HepG2 (cell line): ENCODE data around the gene SIVA1. TPM values are rescaled to one million over a fixed set of nuclear protein-coding genes. Genes with fewer than 3 reads are reported as not detected.
A peak's percentile ranks its signal among the peaks of the same experiment; 100 is the strongest.

ENCODE experiments used
- CEBPG ChIP-seq: IDR thresholded peaks from 2 replicates; pipeline ENCODE4 v1.6.1; 2016
- HNF4A ChIP-seq: sonication (generic); formaldehyde crosslinking; IDR thresholded peaks from 2 replicates; pipeline ENCODE4 v1.4.0; 2020; ENCODE audit warnings: missing genetic modification reagents
- HNRNPLL ChIP-seq: fragments of 200-400 bp; formaldehyde crosslinking; IDR thresholded peaks from 2 replicates; pipeline ENCODE4 v1.6.1; 2017; ENCODE audit warnings: mild to moderate bottlenecking, low read depth, low read length; ENCODE audit not compliant: poor library complexity, severe bottlenecking
- KLF9 ChIP-seq: IDR thresholded peaks from 2 replicates; pipeline ENCODE4 v1.6.1; 2016; ENCODE audit warnings: low read depth
- NR3C1 ChIP-seq: sonication (generic); formaldehyde crosslinking; IDR thresholded peaks from 2 replicates; pipeline ENCODE4 v1.4.0; 2020; ENCODE audit warnings: missing genetic modification reagents
- POLR2AphosphoS2 ChIP-seq: IDR thresholded peaks from 2 replicates; pipeline ENCODE4 v1.6.1; 2011; ENCODE audit warnings: low read depth, low read length, improper control_type of control experiment
- PRDM4 ChIP-seq: sonication (generic); formaldehyde crosslinking; IDR thresholded peaks from 2 replicates; pipeline ENCODE4 v1.9.0; 2021; ENCODE audit warnings: missing genetic modification reagents, borderline replicate concordance
- SRY ChIP-seq: sonication (generic); formaldehyde crosslinking; IDR thresholded peaks from 2 replicates; pipeline ENCODE4 v1.8.0; 2022; ENCODE audit warnings: mild to moderate bottlenecking, missing genetic modification reagents
- TOPORS ChIP-seq: sonication (generic); formaldehyde crosslinking; IDR thresholded peaks from 2 replicates; pipeline ENCODE4 v1.8.0; 2023; ENCODE audit warnings: mild to moderate bottlenecking, missing genetic modification reagents
- ZBTB43 ChIP-seq: sonication (generic); formaldehyde crosslinking; conservative IDR thresholded peaks from 2 replicates; pipeline ENCODE4 v1.4.0; 2020; ENCODE audit warnings: missing genetic modification reagents
- ZFY ChIP-seq: sonication (generic); formaldehyde crosslinking; IDR thresholded peaks from 2 replicates; pipeline ENCODE4 v1.4.0; 2020; ENCODE audit warnings: missing genetic modification reagents
- ZNF12 ChIP-seq: sonication (generic); formaldehyde crosslinking; IDR thresholded peaks from 2 replicates; pipeline ENCODE4 v1.5.0; 2020; ENCODE audit warnings: missing genetic modification reagents
- ZNF263 ChIP-seq: sonication (generic); formaldehyde crosslinking; IDR thresholded peaks from 2 replicates; pipeline ENCODE4 v1.4.0; 2020; ENCODE audit warnings: missing genetic modification reagents
- ZNF543 ChIP-seq: sonication (generic); formaldehyde crosslinking; IDR thresholded peaks from 2 replicates; pipeline ENCODE4 v1.4.0; 2020; ENCODE audit warnings: mild to moderate bottlenecking, missing genetic modification reagents
- polyA plus RNA-seq, 8 experiments: library from polyadenylated mRNA; depleted of rRNA in 3 of 8; stranded (reverse) in 7 of 8; unstranded in 1 of 8; fragments of >200 nt; fragmentation: Illumina TruSeq in 4 of 8; extraction: Trizol in 4 of 8; gene quantifications; 2 replicates each; pipeline versions ENCODE4 v1.2.1 to v1.2.3, GENCODE V29; 2011 to 2016; ENCODE audit warnings: low read depth in 4 of 8, missing spikeins in 1 of 8, mixed read lengths in 1 of 8; ENCODE audit not compliant: insufficient read depth in 1 of 8
- total RNA-seq, 5 experiments: library from RNA; depleted of rRNA; stranded (reverse); fragments of >200 nt; fragmentation: Illumina TruSeq; extraction: Trizol; gene quantifications; 2 replicates each; pipeline ENCODE4 v1.2.3, GENCODE V29; 2016; ENCODE audit warnings: low read depth in 1 of 5

Gene SIVA1
- total and polyA plus RNA-seq, 2 of the 13 experiments (the other 11 are each of a cell fraction or from before 2014, with no cell fraction given): 123 to 186 TPM

DNA sequence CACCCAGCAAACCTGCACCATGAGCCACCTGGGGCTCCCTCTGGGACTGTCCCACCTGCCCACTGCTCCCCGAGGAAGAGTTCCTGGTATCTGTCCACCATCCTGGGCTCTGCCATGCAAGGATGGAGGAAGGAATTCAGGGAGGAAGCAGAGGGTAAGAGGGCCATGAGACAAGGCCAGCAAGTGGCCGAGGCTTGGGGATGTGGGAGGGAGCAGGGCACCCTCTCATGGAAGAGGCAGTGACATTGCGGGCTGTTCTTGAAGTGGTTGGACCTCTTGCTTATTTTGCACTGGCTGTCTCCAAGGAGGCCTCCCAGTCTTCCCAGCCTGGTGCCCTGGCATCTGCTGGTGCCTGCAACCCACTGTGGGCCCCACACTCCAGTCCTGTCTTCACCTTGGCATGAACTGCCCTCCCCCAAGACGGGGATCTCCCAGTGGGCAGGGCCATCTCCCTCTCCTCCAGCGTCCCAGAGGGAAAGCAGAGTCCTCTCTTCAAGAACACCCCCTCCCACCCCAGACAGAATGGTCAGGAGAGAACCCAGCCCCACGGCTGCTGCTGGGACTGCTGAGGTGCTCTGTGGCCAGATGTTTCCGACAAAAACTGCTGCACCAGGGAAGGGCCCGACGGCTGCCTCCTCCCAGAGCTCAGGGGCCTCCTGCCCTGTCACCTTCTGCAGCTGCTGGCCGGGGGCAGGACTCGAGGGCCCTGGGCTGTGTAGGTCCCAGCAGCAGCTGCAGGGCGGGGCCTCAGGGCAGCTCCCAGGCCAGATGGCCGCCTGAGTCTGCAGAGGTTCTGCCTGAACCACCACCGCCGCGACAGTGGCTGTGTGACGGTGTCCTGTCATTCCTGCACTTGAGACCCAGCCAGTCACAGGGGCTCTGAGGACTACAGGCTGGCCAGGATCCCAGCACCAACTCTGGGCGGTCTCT is 44.4 kb downstream of the SIVA1 start (continued):
- TF ChIP-seq PRDM4 (no peak), NR3C1 (CRISPR knock-in tag) (no peak), ZFY (CRISPR knock-in tag) (peak; percentile 39; the same call in 1 of the 2 replicates), ZNF12 (no peak), HNF4A (no peak), ZBTB43 (CRISPR knock-in tag) (no peak), CEBPG (CRISPR knock-in tag) (no peak), POLR2AphosphoS2 (no peak), HNRNPLL (peak; percentile 16), TOPORS (CRISPR knock-in tag) (no peak), ZNF263 (CRISPR knock-in tag) (no peak), KLF9 (no peak), ZNF543 (0 out of 2 replicates have a peak, but pooled peaks have one; percentile 7), SRY (no peak)
